HCT116 (cell line): ENCODE data around the gene PTF1A. TPM values are rescaled to one million over a fixed set of nuclear protein-coding genes. Genes with fewer than 3 reads are reported as not detected.

Source experiments
- ATAC-seq: fragments of 200-7000 bp; cut with Tn5 transposase; 2 replicates; pipeline ENCODE4 v1.9.1; 2020; ENCODE audit warnings: mild to moderate bottlenecking, moderate library complexity
- BruUV-seq: library from RNA; stranded (reverse); fragments of 400-500 nt; replicated peaks from 2 replicates; lab custom pipeline; 2021; lab: Mats Ljungman, UMichigan
- CTCF ChIA-PET: fragments of 300-600 bp; sonication (Branson Sonifier 250); formaldehyde crosslinking; loops from one replicate; lab custom pipeline; 2021; ENCODE audit warnings: antibody characterized with exemption; lab: Charles Lee
- POLR2A ChIA-PET: fragments of 300-600, 350-600 bp; sonication (Branson Sonifier 250); formaldehyde crosslinking; loops from one replicate; lab custom pipeline; 2021; ENCODE audit warnings: antibody characterized with exemption; lab: Charles Lee
- RAD21 ChIA-PET, 2 experiments: fragments of 300-600 bp; sonication (Branson Sonifier 250); formaldehyde crosslinking; loops; one replicate each; lab custom pipeline; 2023; ENCODE audit warnings: low total read pairs in 2 of 2; ENCODE audit not compliant: uncharacterized antibody in 2 of 2, unreplicated experiment in 2 of 2, low non-redundant PET in 1 of 2; lab: Charles Lee
- DNase-seq: peaks from one replicate; pipeline ENCODE4 v3.0.0-alpha.2; 2010; ENCODE audit warnings: low read depth, low spot score
- H2AFZ ChIP-seq: fragments of 200-600 bp; shearing (Covaris generic), sonication (generic); 2 replicates; pipeline ENCODE4 v1.6.1; 2017; ENCODE audit warnings: low read depth, mixed run types, mixed read lengths, antibody characterized with exemption, low read length; ENCODE audit not compliant: poor library complexity, severe bottlenecking
- H3K27ac ChIP-seq: 2 replicates; pipeline ENCODE4 v1.5.1; 2012; ENCODE audit warnings: low read depth, low read length
- H3K27me3 ChIP-seq: fragments of 200-600 bp; sonication (generic); 2 replicates; pipeline ENCODE4 v1.6.1; 2016; ENCODE audit warnings: mixed run types, low read length, mixed read lengths; ENCODE audit not compliant: insufficient read depth
- H3K36me3 ChIP-seq, 2 experiments: fragments of 200-500 bp in 1 of 2; fragments of 200-600 bp in 1 of 2; sonication (Bioruptor generic) in 1 of 2; sonication (generic) in 1 of 2; 2 replicates each; pipeline versions ENCODE4 v1.5.1 to v1.6.1; 2014 to 2016; ENCODE audit warnings: low read length in 2 of 2, inconsistent platforms in 1 of 2, mixed read lengths in 1 of 2, mixed run types in 1 of 2; ENCODE audit not compliant: insufficient read depth in 2 of 2, control insufficient read depth in 1 of 2
- H3K4me1 ChIP-seq, 2 experiments: fragments of 200-600 bp in 1 of 2; sonication (generic) in 1 of 2; 2 replicates each; pipeline versions ENCODE4 v1.5.1 to v1.6.1; 2012 to 2017; ENCODE audit warnings: low read length in 2 of 2, inconsistent platforms in 1 of 2, mild to moderate bottlenecking in 1 of 2, mixed read lengths in 1 of 2, mixed run types in 1 of 2, moderate library complexity in 1 of 2; ENCODE audit not compliant: insufficient read depth in 2 of 2, control insufficient read depth in 1 of 2
- H3K4me2 ChIP-seq: fragments of 200-600 bp; sonication (generic); 2 replicates; pipeline ENCODE4 v1.6.1; 2017; ENCODE audit warnings: mixed run types, low read length, mixed read lengths
- H3K4me3 ChIP-seq, 2 experiments: fragments of 200-600 bp in 1 of 2; sonication (generic) in 1 of 2; replicated peaks in 1 of 2; 2 replicates each; pipeline ENCODE4 v1.5.1; 2011 to 2016; ENCODE audit warnings: low read length in 2 of 2, control low read depth in 1 of 2, low read depth in 1 of 2, mild to moderate bottlenecking in 1 of 2, mixed read lengths in 1 of 2, mixed run types in 1 of 2
- H3K79me2 ChIP-seq: fragments of 200-600 bp; sonication (generic); 2 replicates; pipeline ENCODE4 v1.6.1; 2017; ENCODE audit warnings: mild to moderate bottlenecking, mixed run types, low read length, moderate library complexity, mixed read lengths; ENCODE audit not compliant: insufficient read depth
- H3K9ac ChIP-seq: fragments of 200-600 bp; sonication (generic); 2 replicates; pipeline ENCODE4 v1.6.1; 2016; ENCODE audit warnings: low read length, mixed read lengths
- H3K9me2 ChIP-seq: fragments of 200-600 bp; sonication (generic), shearing (Covaris generic); 2 replicates; pipeline ENCODE4 v1.6.1; 2017; ENCODE audit warnings: mixed run types, mild to moderate bottlenecking, moderate library complexity; ENCODE audit not compliant: insufficient read depth
- H3K9me3 ChIP-seq, 2 experiments: fragments of 200-500 bp in 1 of 2; fragments of 200-600 bp in 1 of 2; sonication (Bioruptor generic) in 1 of 2; sonication (generic) in 1 of 2; 2 replicates each; pipeline ENCODE4 v1.6.1; 2014 to 2017; ENCODE audit warnings: low read length in 2 of 2, mixed read lengths in 2 of 2, inconsistent platforms in 1 of 2, low read depth in 1 of 2, mild to moderate bottlenecking in 1 of 2, mixed run types in 1 of 2, moderate library complexity in 1 of 2; ENCODE audit not compliant: control insufficient read depth in 1 of 2, insufficient read depth in 1 of 2
- H4K20me1 ChIP-seq: fragments of 200-600 bp; sonication (generic), shearing (Covaris generic); 2 replicates; pipeline ENCODE4 v1.6.1; 2017; ENCODE audit warnings: mixed run types, mild to moderate bottlenecking, moderate library complexity; ENCODE audit not compliant: insufficient read depth
- CEBPB ChIP-seq: IDR thresholded peaks from 2 replicates; pipeline ENCODE4 v1.6.1; 2012; ENCODE audit warnings: low read depth
- CTCF ChIP-seq, 3 experiments: fragments of 200-600 bp in 1 of 3; sonication (generic) in 1 of 3; IDR thresholded peaks in 2 of 3; conservative IDR thresholded peaks in 1 of 3; 2 replicates each; pipeline ENCODE4 v1.5.1; 2012 to 2017; ENCODE audit warnings: low read depth in 2 of 3, low read length in 2 of 3, antibody characterized with exemption in 1 of 3, borderline replicate concordance in 1 of 3, control low read depth in 1 of 3, mild to moderate bottlenecking in 1 of 3, mixed read lengths in 1 of 3, mixed run types in 1 of 3, moderate library complexity in 1 of 3; ENCODE audit not compliant: insufficient read depth in 1 of 3
- ELF1 ChIP-seq: IDR thresholded peaks from 2 replicates; pipeline ENCODE4 v1.6.1; 2012; ENCODE audit warnings: low read depth, borderline replicate concordance
- FOSL1 ChIP-seq: IDR thresholded peaks from 2 replicates; pipeline ENCODE4 v1.6.1; 2012; ENCODE audit warnings: low read depth
- POLR2A ChIP-seq: IDR thresholded peaks from 2 replicates; pipeline ENCODE4 v1.7.0; 2011; ENCODE audit warnings: borderline replicate concordance; ENCODE audit not compliant: insufficient read depth, insufficient read length; ENCODE audit errors: extremely low read depth
- POLR2AphosphoS5 ChIP-seq: IDR thresholded peaks from 2 replicates; pipeline ENCODE4 v1.6.1; 2011; ENCODE audit warnings: mild to moderate bottlenecking, low read depth, low read length, moderate library complexity
- REST ChIP-seq: IDR thresholded peaks from 2 replicates; pipeline ENCODE4 v1.6.1; 2012; ENCODE audit warnings: low read depth
- SIN3A ChIP-seq: IDR thresholded peaks from 2 replicates; pipeline ENCODE4 v1.6.1; 2012; ENCODE audit warnings: low read depth
- SP1 ChIP-seq: IDR thresholded peaks from 2 replicates; pipeline ENCODE4 v1.6.1; 2012; ENCODE audit warnings: low read depth
- SRF ChIP-seq: IDR thresholded peaks from 2 replicates; pipeline ENCODE4 v1.6.1; 2012; ENCODE audit warnings: low read depth
- ZFX ChIP-seq: fragments of 450-650 bp; IDR thresholded peaks from 2 replicates; pipeline ENCODE4 v1.6.1; 2017
- intact Hi-C: fragments of 100-400 bp; cut with micrococcal nuclease; formaldehyde crosslinking; loops from 2 replicates; pipeline ENCODE4 v1.10.0; 2022
- total RNA-seq: library from RNA; stranded (reverse); gene quantifications from one replicate; pipeline ENCODE4 v1.2.1, GENCODE V29; 2021; ENCODE audit not compliant: unreplicated experiment
- TF ChIP-seq, protein P1 (sequence below): IDR thresholded peaks from 2 replicates; pipeline ENCODE4 v1.6.1; 2012

PTF1A gene
- total RNA-seq, 1 experiment from 2014 or later: not detected

DNA sequence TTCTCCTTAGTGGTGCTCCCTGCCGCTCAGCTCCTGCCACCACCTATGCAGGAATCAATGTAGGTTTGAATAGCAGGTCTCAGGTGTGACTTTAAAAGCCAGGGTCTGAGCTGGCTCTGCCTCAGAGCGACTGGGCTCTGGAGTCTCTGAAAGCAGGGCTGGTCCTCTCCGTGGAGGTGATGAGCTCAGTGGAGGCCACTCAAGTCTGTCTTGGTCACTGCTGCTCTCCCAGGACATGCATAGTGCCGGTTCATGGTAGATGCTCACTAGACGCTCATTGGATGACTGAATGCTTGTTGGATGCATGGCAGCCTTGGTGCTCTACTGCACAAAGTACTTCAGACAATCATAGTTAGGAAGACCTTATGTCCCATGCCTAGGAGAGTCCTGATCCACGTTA lies 45.1 kb upstream of the PTF1A start:
- H3K9me3 ChIP-seq: no peaks in the 10 kb centered on the region
- BruUV-seq: no TSS peak
- H3K27ac ChIP-seq: no peak overlapping the region
- H3K9ac ChIP-seq: no peak overlapping the region
- CTCF ChIA-PET: interaction anchor here (0.9 kb wide), 1 partner anchor 158 kb away, joined by 3 read pairs; no protein-coding TSS in a partner anchor
- DNase-seq (no peak), ATAC-seq (no peak)
- H3K27me3 ChIP-seq: no peaks in the 10 kb centered on the region
- H3K4me3 ChIP-seq: no peak overlapping the region
- no peak overlapping the region for H2AFZ ChIP-seq
- TF ChIP-seq POLR2A (no peak), POLR2AphosphoS5 (no peak), ZFX (no peak), REST (no peak), SP1 (no peak)
- TF ChIP-seq, protein P1, sequence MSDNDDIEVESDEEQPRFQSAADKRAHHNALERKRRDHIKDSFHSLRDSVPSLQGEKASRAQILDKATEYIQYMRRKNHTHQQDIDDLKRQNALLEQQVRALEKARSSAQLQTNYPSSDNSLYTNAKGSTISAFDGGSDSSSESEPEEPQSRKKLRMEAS: no peak
- H3K4me1 ChIP-seq: no peaks in the 10 kb centered on the region
- no peaks in the 10 kb centered on the region; the same call in 1 of the 2 replicates for H4K20me1 ChIP-seq
- RAD21 ChIA-PET: no interaction called here
- H3K79me2 ChIP-seq: no peaks in the 10 kb centered on the region
- intact Hi-C loops: no loop called here
- no peak overlapping the region for H3K4me2 ChIP-seq
- POLR2A ChIA-PET: no interaction called here
- H3K36me3 ChIP-seq: no peaks in the 10 kb centered on the region
- H3K9me2 ChIP-seq: no peaks in the 10 kb centered on the region

GRCh38 chr10:23148214-23148613 lies 43.9 kb upstream of the PTF1A start:
- H3K4me3 ChIP-seq: no peak overlapping the region
- no peak overlapping the region for H3K9ac ChIP-seq
- TF ChIP-seq SIN3A (no peak), ELF1 (no peak), CEBPB (no peak), CTCF (IDR thresholded peaks at IDR 0.05 in 2 of 3, conservative IDR thresholded peaks at IDR 0.05 in 1 of 3; ENCODE audit: borderline replicate concordance in 1 of 3, insufficient read depth in 1 of 3, low read depth in 2 of 3, low read length in 2 of 3) (no peak), REST (no peak), SRF (no peak), FOSL1 (no peak), ZFX (no peak)
- intact Hi-C loops: no loop called here
- BruUV-seq: no TSS peak
- no peak overlapping the region for H3K4me2 ChIP-seq
- H3K27ac ChIP-seq: no peak overlapping the region
- no peaks in the 10 kb centered on the region for H3K9me3 ChIP-seq
- H3K79me2 ChIP-seq: no peaks in the 10 kb centered on the region
- no peaks in the 10 kb centered on the region for H3K36me3 ChIP-seq
- ChIA-PET RAD21 (no interaction called here), CTCF (no interaction called here), POLR2A (no interaction called here)
- no peaks in the 10 kb centered on the region for H3K9me2 ChIP-seq
- DNase-seq (no peak), ATAC-seq (no peak)
- H3K27me3 ChIP-seq: no peaks in the 10 kb centered on the region
- no peak overlapping the region for H2AFZ ChIP-seq
- no peaks in the 10 kb centered on the region; the same call in 1 of the 2 replicates for H4K20me1 ChIP-seq
- H3K4me1 ChIP-seq: no peaks in the 10 kb centered on the region
